Coronary artery (tissue), 2 donors: ENCODE measurements around the gene CKMT2.
"Not testable (repeated sequence)": the region's sequence is repeated elsewhere in the genome, so short reads cannot be mapped to it uniquely, and the experiment has no call there.

ENCODE experiments used
- DNase-seq: peaks from one replicate; pipeline ENCODE4 v3.0.0-alpha.2; 2017; ENCODE audit warnings: low spot score
- H3K27ac ChIP-seq, 2 donors: fragments of 200-600 bp; sonication (generic); one replicate each; pipeline ENCODE4 v1.5.1; 2016 to 2019
- H3K4me3 ChIP-seq: fragments of 200-600 bp; sonication (generic); 2 replicates; pipeline ENCODE4 v1.5.1; 2016; ENCODE audit warnings: mild to moderate bottlenecking, moderate library complexity
- TF ChIP-seq, protein P1 (sequence below): fragments of 200-600 bp; sonication (generic); IDR thresholded peaks from one replicate; pipeline ENCODE4 v1.5.1; 2019; ENCODE audit warnings: antibody characterized with exemption

Gene CKMT2

DNA sequence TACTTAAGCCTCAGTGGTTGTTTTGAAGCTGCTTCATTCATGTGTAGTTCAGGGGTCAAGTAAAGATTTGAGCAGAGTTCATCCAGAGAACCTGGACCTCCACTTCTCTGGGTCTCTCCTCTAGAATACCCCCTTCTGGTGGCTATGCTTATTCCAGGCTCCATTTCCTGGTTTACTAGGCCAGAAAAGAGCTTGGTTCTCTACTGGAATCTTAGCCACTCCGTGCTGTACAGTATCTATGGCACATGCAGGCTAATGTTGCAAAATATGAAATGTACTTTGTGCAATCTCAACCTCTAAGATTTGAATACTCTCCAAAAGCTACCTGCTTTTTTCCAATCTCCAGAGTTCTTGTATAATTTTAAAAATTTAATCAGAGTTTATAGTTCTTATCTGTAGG, 50.9 kb downstream of the CKMT2 start:
- TF ChIP-seq, protein P1, sequence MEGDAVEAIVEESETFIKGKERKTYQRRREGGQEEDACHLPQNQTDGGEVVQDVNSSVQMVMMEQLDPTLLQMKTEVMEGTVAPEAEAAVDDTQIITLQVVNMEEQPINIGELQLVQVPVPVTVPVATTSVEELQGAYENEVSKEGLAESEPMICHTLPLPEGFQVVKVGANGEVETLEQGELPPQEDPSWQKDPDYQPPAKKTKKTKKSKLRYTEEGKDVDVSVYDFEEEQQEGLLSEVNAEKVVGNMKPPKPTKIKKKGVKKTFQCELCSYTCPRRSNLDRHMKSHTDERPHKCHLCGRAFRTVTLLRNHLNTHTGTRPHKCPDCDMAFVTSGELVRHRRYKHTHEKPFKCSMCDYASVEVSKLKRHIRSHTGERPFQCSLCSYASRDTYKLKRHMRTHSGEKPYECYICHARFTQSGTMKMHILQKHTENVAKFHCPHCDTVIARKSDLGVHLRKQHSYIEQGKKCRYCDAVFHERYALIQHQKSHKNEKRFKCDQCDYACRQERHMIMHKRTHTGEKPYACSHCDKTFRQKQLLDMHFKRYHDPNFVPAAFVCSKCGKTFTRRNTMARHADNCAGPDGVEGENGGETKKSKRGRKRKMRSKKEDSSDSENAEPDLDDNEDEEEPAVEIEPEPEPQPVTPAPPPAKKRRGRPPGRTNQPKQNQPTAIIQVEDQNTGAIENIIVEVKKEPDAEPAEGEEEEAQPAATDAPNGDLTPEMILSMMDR = no peak
- Histone ChIP-seq H3K4me3 (no peak overlapping the region), H3K27ac (no peak overlapping the region)
- no peak for DNase-seq

DNA sequence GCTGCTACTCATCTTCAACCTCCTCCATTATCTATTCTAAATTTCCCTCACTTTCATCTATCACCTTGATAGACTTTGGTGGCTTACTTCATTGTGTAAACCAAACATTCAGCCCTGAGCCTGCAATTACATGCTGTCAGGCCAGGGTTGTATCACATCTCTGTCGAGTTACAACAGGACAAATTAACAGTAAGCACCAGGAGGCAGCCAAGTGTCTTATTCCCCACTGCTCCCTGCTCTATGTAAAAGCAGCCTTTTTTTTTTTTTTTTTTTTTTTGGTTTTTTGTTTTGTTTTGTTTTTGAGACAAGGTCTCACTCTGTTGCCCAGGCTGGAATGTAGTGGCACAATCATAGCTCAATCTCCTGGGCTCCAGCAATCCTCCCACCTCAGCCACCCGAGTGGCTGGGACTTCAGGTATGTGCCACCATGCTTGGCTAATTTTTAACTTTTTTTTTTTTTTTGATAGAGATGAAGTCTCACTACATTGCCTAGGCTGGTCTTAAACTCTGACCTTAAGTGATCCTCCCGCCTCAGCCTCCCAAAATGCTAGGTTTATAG, 53.0 kb downstream of the CKMT2 start:
- TF ChIP-seq, protein P1 = no peak
- H3K4me3 ChIP-seq = no peak overlapping the region
- no peak overlapping the region for H3K27ac ChIP-seq
- no peak for DNase-seq

DNA sequence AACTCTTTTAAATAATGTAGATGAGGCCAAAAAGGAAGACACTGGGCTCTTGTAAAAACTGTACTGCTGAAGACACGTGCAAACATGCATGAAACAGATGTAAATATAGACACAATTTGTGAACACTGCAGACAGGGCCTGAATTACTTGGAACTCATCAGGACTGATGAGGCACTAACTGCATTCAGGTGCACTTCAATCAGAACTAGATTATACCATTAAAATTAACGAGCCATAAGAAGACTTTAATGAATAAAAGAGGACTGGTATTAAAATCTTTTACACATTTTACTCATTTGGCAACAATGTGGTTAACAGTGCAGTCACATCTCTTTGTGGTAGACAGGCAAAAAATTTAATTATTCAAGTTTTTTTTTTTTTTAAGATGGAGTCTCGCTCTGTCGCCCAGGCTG, 54.9 kb downstream of the CKMT2 start:
- Histone ChIP-seq H3K27ac (no peak overlapping the region), H3K4me3 (no peak overlapping the region)
- TF ChIP-seq, protein P1 = no peak
- no peak for DNase-seq

GRCh38 chr5:81290146-81290545, 57.0 kb downstream of the CKMT2 start:
- no peak overlapping the region for H3K4me3 ChIP-seq
- TF ChIP-seq, protein P1 = no peak
- DNase-seq = no peak
- no peak overlapping the region for H3K27ac ChIP-seq

- TF ChIP-seq, protein P1 = no peak
- DNase-seq = no peak
- Histone ChIP-seq H3K27ac (no peak overlapping the region), H3K4me3 (no peak overlapping the region)
Measured at GRCh38 chr5:81292130-81292529, 59.0 kb downstream of the CKMT2 start.

- not testable (repeated sequence) for DNase-seq, H3K27ac ChIP-seq, H3K4me3 ChIP-seq
Measured at GRCh38 chr5:81294021-81294420, 60.9 kb downstream of the CKMT2 start.

GRCh38 chr5:81297531-81297930, 64.4 kb downstream of the CKMT2 start:
- no peak overlapping the region for H3K27ac ChIP-seq
- no peak for DNase-seq
- TF ChIP-seq, protein P1 = no peak

GRCh38 chr5:81300921-81301270, 67.8 kb downstream of the CKMT2 start:
- no peak for DNase-seq
- TF ChIP-seq, protein P1 = no peak
- Histone ChIP-seq H3K27ac (peak overlapping the region; percentile 78 to 97), H3K4me3 (peak overlapping the region; percentile 98)

More at GRCh38 chr5:81297531-81297930, 64.4 kb downstream of the CKMT2 start:
- no peak overlapping the region for H3K4me3 ChIP-seq
